Fibroblast of peridontal ligament (primary cell): ENCODE data around the gene ACSS1.

Source experiments
- DNase-seq: peaks from one replicate; pipeline ENCODE4 v3.0.0-alpha.2; 2010; ENCODE audit errors: extremely low read depth

ACSS1 gene

GRCh38 chr20:25058051-25058846 lies at the start of gene ACSS1:
Gene ACSS1, minus strand, starts transcription at chr20:25058139. Its CDS starts 37 bp downstream, at chr20:25058102.
- no peak for DNase-seq

- no peak for DNase-seq
These were observed 45.6 kb upstream of the ACSS1 start for GRCh38 chr20:25103526-25103925.

GRCh38 chr20:25100914-25101313 lies 43.0 kb upstream of the ACSS1 start:
- DNase-seq, result no peak

GRCh38 chr20:25099601-25100140 lies 41.7 kb upstream of the ACSS1 start:
- DNase-seq, result no peak

GRCh38 chr20:25097498-25097897 lies 39.6 kb upstream of the ACSS1 start:
- no peak for DNase-seq

GRCh38 chr20:25090492-25091429 lies 32.8 kb upstream of the ACSS1 start:
- DNase-seq, result no peak

- DNase-seq, result no peak
These were observed 31.7 kb upstream of the ACSS1 start for GRCh38 chr20:25089662-25090061.

GRCh38 chr20:25089096-25089495 lies 31.2 kb upstream of the ACSS1 start:
- DNase-seq, result no peak

GRCh38 chr20:25088267-25088666 lies 30.3 kb upstream of the ACSS1 start:
- no peak for DNase-seq

GRCh38 chr20:25087186-25087929 lies 29.4 kb upstream of the ACSS1 start:
- DNase-seq, result no peak

GRCh38 chr20:25085756-25086495 lies 28.0 kb upstream of the ACSS1 start:
- DNase-seq, result no peak

GRCh38 chr20:25084626-25085187 lies 26.8 kb upstream of the ACSS1 start:
- DNase-seq, result no peak

- no peak for DNase-seq
These were observed 26.1 kb upstream of the ACSS1 start for GRCh38 chr20:25083773-25084625.

GRCh38 chr20:25083141-25083772 lies 25.3 kb upstream of the ACSS1 start:
- DNase-seq, result no peak

- no peak for DNase-seq
These were observed 24.5 kb upstream of the ACSS1 start for GRCh38 chr20:25082498-25082873.

GRCh38 chr20:25081730-25082497 lies 24.0 kb upstream of the ACSS1 start, which contains the start of gene VSX1:
Gene VSX1, minus strand, starts transcription at chr20:25082141. Its CDS starts 45 bp downstream, at chr20:25082096.
- no peak for DNase-seq

GRCh38 chr20:25081065-25081729 lies 23.3 kb upstream of the ACSS1 start:
- no peak for DNase-seq

GRCh38 chr20:25079171-25079570 lies 21.2 kb upstream of the ACSS1 start:
- DNase-seq, result no peak
